ENCODE results near the gene LARP1.

Gene LARP1

DNA sequence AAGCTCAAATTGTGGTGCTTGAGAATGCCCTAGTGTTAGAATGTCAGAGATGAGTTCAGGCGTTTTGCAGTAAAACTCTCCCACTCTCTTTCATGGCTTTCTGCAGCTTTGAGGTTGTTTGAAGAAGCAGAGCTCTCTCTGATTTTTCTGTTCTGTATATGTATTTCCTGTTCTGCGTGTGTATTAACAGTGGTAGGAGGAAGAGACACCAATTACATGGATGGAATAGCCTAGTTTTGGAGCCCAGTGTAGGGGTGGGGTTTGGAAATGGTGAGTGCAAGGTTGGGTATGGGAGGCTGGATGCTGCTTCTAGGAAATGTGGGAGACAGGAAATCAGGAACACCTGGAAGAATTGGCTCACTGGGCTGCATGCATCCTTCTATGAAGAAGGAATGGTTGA is 12.4 kb downstream of the LARP1 start:
- peaks cover 5% of the 10 kb centered on the region; the same call in 1 of the 2 replicates for H3K36me3 ChIP-seq (ENCODE audit: low read length)
- TF ChIP-seq EZH2phosphoT487 (conservative IDR thresholded peaks at IDR 0.05; ENCODE audit: low read length): no peak
- TF ChIP-seq, protein P1, sequence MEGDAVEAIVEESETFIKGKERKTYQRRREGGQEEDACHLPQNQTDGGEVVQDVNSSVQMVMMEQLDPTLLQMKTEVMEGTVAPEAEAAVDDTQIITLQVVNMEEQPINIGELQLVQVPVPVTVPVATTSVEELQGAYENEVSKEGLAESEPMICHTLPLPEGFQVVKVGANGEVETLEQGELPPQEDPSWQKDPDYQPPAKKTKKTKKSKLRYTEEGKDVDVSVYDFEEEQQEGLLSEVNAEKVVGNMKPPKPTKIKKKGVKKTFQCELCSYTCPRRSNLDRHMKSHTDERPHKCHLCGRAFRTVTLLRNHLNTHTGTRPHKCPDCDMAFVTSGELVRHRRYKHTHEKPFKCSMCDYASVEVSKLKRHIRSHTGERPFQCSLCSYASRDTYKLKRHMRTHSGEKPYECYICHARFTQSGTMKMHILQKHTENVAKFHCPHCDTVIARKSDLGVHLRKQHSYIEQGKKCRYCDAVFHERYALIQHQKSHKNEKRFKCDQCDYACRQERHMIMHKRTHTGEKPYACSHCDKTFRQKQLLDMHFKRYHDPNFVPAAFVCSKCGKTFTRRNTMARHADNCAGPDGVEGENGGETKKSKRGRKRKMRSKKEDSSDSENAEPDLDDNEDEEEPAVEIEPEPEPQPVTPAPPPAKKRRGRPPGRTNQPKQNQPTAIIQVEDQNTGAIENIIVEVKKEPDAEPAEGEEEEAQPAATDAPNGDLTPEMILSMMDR (IDR thresholded peaks at IDR 0.05; ENCODE audit: insufficient read depth, low read length, poor library complexity, severe bottlenecking): no peak
- H4K20me1 ChIP-seq (ENCODE audit: low read depth, low read length): peaks cover 49% of the 10 kb centered on the region
- H2AFZ ChIP-seq (ENCODE audit: low read depth, low read length, severe bottlenecking): no peak overlapping the region
- H3K79me2 ChIP-seq (ENCODE audit: insufficient read depth, low read length): peaks cover 100% of the 10 kb centered on the region
- H3K27ac ChIP-seq (ENCODE audit: low read depth, low read length): peak overlapping the region; percentile 23; the same call in 1 of the 2 replicates
- H3K4me2 ChIP-seq (ENCODE audit: low read depth, low read length, poor library complexity, severe bottlenecking): peak overlapping the region; percentile 35
- H3K9me2 ChIP-seq (replicated peaks; ENCODE audit: insufficient read depth, low read length): no peaks in the 10 kb centered on the region
- no peak overlapping the region for H3K9ac ChIP-seq (ENCODE audit: low read length)
- no peaks in the 10 kb centered on the region for H3K27me3 ChIP-seq (ENCODE audit: low read length)
- no peak overlapping the region for H3K4me3 ChIP-seq (ENCODE audit: insufficient read depth, low read length, poor library complexity, severe bottlenecking)
- H3F3A ChIP-seq (ENCODE audit: insufficient read depth): peaks cover 30% of the 10 kb centered on the region
- no peaks in the 10 kb centered on the region for H3K9me3 ChIP-seq (ENCODE audit: insufficient read depth, low read length)

DNA sequence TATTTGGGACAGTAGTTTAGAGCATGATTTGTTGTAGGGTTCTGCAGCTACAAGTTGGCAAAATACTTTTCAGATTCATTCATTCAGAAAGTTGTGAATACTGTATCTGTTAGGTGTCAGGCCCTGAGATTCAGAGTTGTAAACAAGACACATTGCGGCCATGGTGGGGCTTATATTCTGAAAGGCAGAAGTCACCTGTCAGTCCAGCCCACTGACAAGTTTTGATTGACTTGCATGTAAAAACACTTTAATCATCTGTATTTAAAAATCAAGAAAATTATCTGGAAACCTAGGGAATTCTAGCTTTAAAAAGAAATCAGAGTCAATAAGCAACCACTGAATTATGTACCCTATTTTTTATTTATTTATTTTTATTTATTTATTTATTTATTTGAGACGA is 13.0 kb downstream of the LARP1 start:
- H3K4me3 ChIP-seq (ENCODE audit: insufficient read depth, low read length, poor library complexity, severe bottlenecking): no peak overlapping the region

GRCh38 chr5:154770111-154770510 is 14.9 kb downstream of the LARP1 start:
- peaks cover 5% of the 10 kb centered on the region; the same call in 1 of the 2 replicates for H3K36me3 ChIP-seq (ENCODE audit: low read length)
- H3F3A ChIP-seq (ENCODE audit: insufficient read depth): peaks cover 28% of the 10 kb centered on the region
- no peaks in the 10 kb centered on the region for H3K9me2 ChIP-seq (replicated peaks; ENCODE audit: insufficient read depth, low read length)
- no peaks in the 10 kb centered on the region for H3K27me3 ChIP-seq (ENCODE audit: low read length)
- peak overlapping the region; percentile 28 for H3K27ac ChIP-seq (ENCODE audit: low read depth, low read length)
- peaks cover 59% of the 10 kb centered on the region for H4K20me1 ChIP-seq (ENCODE audit: low read depth, low read length)
- peak overlapping the region; percentile 21; the same call in 1 of the 2 replicates for H3K9ac ChIP-seq (ENCODE audit: low read length)
- no peak overlapping the region for H3K4me3 ChIP-seq (ENCODE audit: insufficient read depth, low read length, poor library complexity, severe bottlenecking)
- peak overlapping the region; percentile 30 for H3K4me2 ChIP-seq (ENCODE audit: low read depth, low read length, poor library complexity, severe bottlenecking)
- peaks cover 100% of the 10 kb centered on the region for H3K79me2 ChIP-seq (ENCODE audit: insufficient read depth, low read length)
- no peaks in the 10 kb centered on the region for H3K9me3 ChIP-seq (ENCODE audit: insufficient read depth, low read length)
- TF ChIP-seq EZH2phosphoT487 (conservative IDR thresholded peaks at IDR 0.05; ENCODE audit: low read length): no peak
- TF ChIP-seq, protein P1 (IDR thresholded peaks at IDR 0.05; ENCODE audit: insufficient read depth, low read length, poor library complexity, severe bottlenecking): no peak
- H2AFZ ChIP-seq (ENCODE audit: low read depth, low read length, severe bottlenecking): no peak overlapping the region

More for the DNA sequence above, 13.0 kb downstream of the LARP1 start:
- Histone ChIP-seq H3F3A (ENCODE audit: insufficient read depth) (peaks cover 28% of the 10 kb centered on the region), H3K9ac (ENCODE audit: low read length) (no peak overlapping the region), H3K36me3 (ENCODE audit: low read length) (peaks cover 5% of the 10 kb centered on the region; the same call in 1 of the 2 replicates), H4K20me1 (ENCODE audit: low read depth, low read length) (peaks cover 49% of the 10 kb centered on the region), H3K27me3 (ENCODE audit: low read length) (no peaks in the 10 kb centered on the region), H3K9me2 (replicated peaks; ENCODE audit: insufficient read depth, low read length) (no peaks in the 10 kb centered on the region), H3K9me3 (ENCODE audit: insufficient read depth, low read length) (no peaks in the 10 kb centered on the region), H3K79me2 (ENCODE audit: insufficient read depth, low read length) (peaks cover 100% of the 10 kb centered on the region), H3K4me2 (ENCODE audit: low read depth, low read length, poor library complexity, severe bottlenecking) (peak overlapping the region; percentile 35), H3K27ac (ENCODE audit: low read depth, low read length) (no peak overlapping the region), H2AFZ (ENCODE audit: low read depth, low read length, severe bottlenecking) (no peak overlapping the region)
- no peak for TF ChIP-seq EZH2phosphoT487 (conservative IDR thresholded peaks at IDR 0.05; ENCODE audit: low read length)
- TF ChIP-seq, protein P1 (IDR thresholded peaks at IDR 0.05; ENCODE audit: insufficient read depth, low read length, poor library complexity, severe bottlenecking): no peak
